K562 (cell line): ENCODE data around the gene SLCO2A1. TPM values are rescaled to one million over a fixed set of nuclear protein-coding genes. Genes with fewer than 3 reads are reported as not detected.

Experiments
- ATAC-seq: fragments of 200-7000 bp; cut with Tn5 transposase; 3 replicates; pipeline ENCODE4 v1.9.1; 2020; ENCODE audit warnings: moderate library complexity
- BruUV-seq: library from RNA; stranded (reverse); fragments of 400-500 nt; replicated peaks from 2 replicates; lab custom pipeline; 2021; lab: Mats Ljungman, UMichigan
- CTCF ChIA-PET: fragments of 300-600 bp; formaldehyde crosslinking; extraction: SDS; loops from one replicate; lab custom pipeline; 2021; ENCODE audit warnings: low intra/inter-chr PET ratio; lab: Yijun Ruan, JAX
- POLR2A ChIA-PET: fragments of 300-600, 350-650 bp; sonication (Branson Sonifier 250); formaldehyde crosslinking; extraction: SDS; loops from one replicate; lab custom pipeline; 2021; ENCODE audit warnings: antibody characterized with exemption, inconsistent platforms; lab: Yijun Ruan, JAX
- DNase-seq, 4 experiments: peaks; one replicate each; pipeline versions ENCODE4 v3.0.0 to v3.0.0-alpha.2; 2011 to 2018; ENCODE audit warnings: low spot score in 3 of 4, mixed read lengths in 3 of 4; ENCODE audit errors: extremely low read depth in 1 of 4
- FAIRE-seq: peaks from 2 replicates; lab custom pipeline; 2011; peaks lifted over from hg19 to GRCh38; lab: Jason Lieb, UNC
- H2AFZ ChIP-seq: 2 replicates; pipeline ENCODE4 v1.6.0; 2011; ENCODE audit warnings: low read depth, low read length, control low read depth, inconsistent platforms
- H3K27ac ChIP-seq: fragments of 200-600 bp; 3 replicates; pipeline ENCODE4 v1.8.0; 2011; ENCODE audit warnings: low read depth, mild to moderate bottlenecking, control low read depth, inconsistent platforms, low read length, moderate library complexity, mixed read lengths; ENCODE audit errors: extremely low read depth
- H3K27me3 ChIP-seq, 2 experiments: fragments of 300-600 bp in 1 of 2; 2 replicates in 1 of 2; 3 replicates in 1 of 2; pipeline versions ENCODE4 v1.6.0 to v1.8.0; 2011; ENCODE audit warnings: inconsistent platforms in 2 of 2, low read length in 2 of 2, mild to moderate bottlenecking in 1 of 2, mixed read lengths in 1 of 2, moderate library complexity in 1 of 2; ENCODE audit not compliant: control insufficient read depth in 2 of 2, insufficient read depth in 2 of 2
- H3K36me3 ChIP-seq: fragments of 300-600 bp; 3 replicates; pipeline ENCODE4 v1.8.0; 2011; ENCODE audit warnings: mild to moderate bottlenecking, low read length, inconsistent platforms; ENCODE audit not compliant: control insufficient read depth, insufficient read depth
- H3K4me1 ChIP-seq, 2 experiments: fragments of 200-600 bp in 1 of 2; replicated peaks in 1 of 2; 2 replicates in 1 of 2; 3 replicates in 1 of 2; pipeline versions ENCODE4 v1.5.1 to v1.8.0; 2011; ENCODE audit warnings: inconsistent platforms in 2 of 2, low read length in 2 of 2, mild to moderate bottlenecking in 1 of 2, mixed read lengths in 1 of 2, moderate library complexity in 1 of 2; ENCODE audit not compliant: control insufficient read depth in 2 of 2, insufficient read depth in 2 of 2
- H3K4me2 ChIP-seq: 2 replicates; pipeline ENCODE4 v1.6.1; 2011; ENCODE audit warnings: low read length, control low read depth, inconsistent platforms, mixed read lengths; ENCODE audit not compliant: insufficient read depth
- H3K4me3 ChIP-seq: fragments of 200-600 bp; sonication (generic), shearing (Covaris generic); 2 replicates; pipeline ENCODE4 v1.5.1; 2016; ENCODE audit warnings: control low read depth, inconsistent platforms
- H3K79me2 ChIP-seq: fragments of 200-600 bp; 3 replicates; pipeline ENCODE4 v1.8.0; 2011; ENCODE audit warnings: low read length, inconsistent platforms; ENCODE audit not compliant: control insufficient read depth, insufficient read depth
- H3K9ac ChIP-seq, 2 experiments: 2 replicates each; pipeline versions ENCODE4 v1.6.0 to v1.6.1; 2011; ENCODE audit warnings: low read depth in 2 of 2, low read length in 2 of 2, control low read depth in 1 of 2, inconsistent platforms in 1 of 2, mild to moderate bottlenecking in 1 of 2, mixed read lengths in 1 of 2; ENCODE audit not compliant: insufficient read depth in 1 of 2
- H3K9me1 ChIP-seq: one replicate; pipeline ENCODE4 v1.6.0; 2011; ENCODE audit warnings: inconsistent platforms, mild to moderate bottlenecking, low read length, moderate library complexity; ENCODE audit not compliant: control insufficient read depth, insufficient read depth
- H3K9me3 ChIP-seq: replicated peaks from 2 replicates; pipeline ENCODE4 v1.5.1; 2011; ENCODE audit warnings: low read depth, low read length, inconsistent platforms; ENCODE audit not compliant: control insufficient read depth, insufficient read depth
- H4K20me1 ChIP-seq: replicated peaks from 2 replicates; pipeline ENCODE4 v1.6.1; 2011; ENCODE audit warnings: low read length, inconsistent platforms, mixed read lengths; ENCODE audit not compliant: control insufficient read depth, insufficient read depth
- ELK3 ChIP-seq: fragments of 450-650 bp; formaldehyde crosslinking; IDR thresholded peaks from 2 replicates; pipeline ENCODE4 v1.4.0; 2020; ENCODE audit warnings: mild to moderate bottlenecking
- ETV5 ChIP-seq: sonication (generic); formaldehyde crosslinking; IDR thresholded peaks from 2 replicates; pipeline ENCODE4 v1.4.0; 2020; ENCODE audit warnings: low read depth, mild to moderate bottlenecking, missing genetic modification reagents
- HNRNPL ChIP-seq: fragments of 200-400 bp; formaldehyde crosslinking; IDR thresholded peaks from 2 replicates; pipeline ENCODE4 v1.6.1; 2017; ENCODE audit warnings: low read depth, mild to moderate bottlenecking, low read length
- MEF2D ChIP-seq: conservative IDR thresholded peaks from 2 replicates; pipeline ENCODE4 v1.6.1; 2016; ENCODE audit warnings: low read depth, missing genetic modification characterization, missing compliant biosample characterization
- ZFP30 ChIP-seq: fragments of 250-450 bp; sonication (Bioruptor Pico); IDR thresholded peaks from 2 replicates; pipeline ENCODE4 v1.8.0; 2022; ENCODE audit warnings: moderate library complexity, mild to moderate bottlenecking, inconsistent platforms, borderline replicate concordance
- WGBS: fragments of 100-300 bp; shearing (Covaris generic); methylation state at CpG from one replicate; pipeline ENCODE4 v1.1.6; 2016; ENCODE audit warnings: low coverage, mixed read lengths; ENCODE audit not compliant: insufficient coverage; ENCODE audit errors: missing lambda C conversion rate; 5-methylcytosine and 5-hydroxymethylcytosine counted together
- in situ Hi-C: fragments of 300-500 bp; cut with MboI; formaldehyde crosslinking; loops from 4 replicates; pipeline ENCODE4 v1.15.0; 2018; ENCODE audit warnings: inconsistent platforms, mixed read lengths
- intact Hi-C: fragments of 100-400 bp; cut with micrococcal nuclease; formaldehyde crosslinking; loops from 2 replicates; pipeline ENCODE4 v1.14.2; 2022
- polyA plus RNA-seq, 8 experiments: library from polyadenylated mRNA; depleted of rRNA in 4 of 8; stranded (reverse) in 5 of 8; unstranded in 3 of 8; fragments of >200 nt; fragmentation: Nextera tagmentation in 2 of 8; fragmentation: Illumina TruSeq in 1 of 8; extraction: Ambion mirVana in 2 of 8; extraction: Trizol in 1 of 8; gene quantifications; 2 replicates each; pipeline versions ENCODE4 v1.2.1 to v1.2.3, GENCODE V29; 2011 to 2014; ENCODE audit warnings: inconsistent platforms in 1 of 8, missing spikeins in 1 of 8
- total RNA-seq, 7 experiments: library from RNA; depleted of rRNA in 6 of 7; stranded (reverse); fragments of >200 nt in 6 of 7; fragmentation: Illumina TruSeq in 2 of 7; extraction: Trizol in 2 of 7; gene quantifications; 2 replicates each; pipeline versions ENCODE4 v1.2.1 to v1.2.3, GENCODE V29; 2011 to 2021; ENCODE audit warnings: low replicate concordance in 1 of 7

SLCO2A1 gene
- total and polyA plus RNA-seq, 9 of the 15 experiments (the other 6 are each of a cell fraction or from before 2014, with no cell fraction given) = 0.16 to 1.0 TPM; not detected in 7

GRCh38 chr3:133998691-133999241 is 31.0 kb downstream of the SLCO2A1 start:
- in situ Hi-C loops = no loop called here
- Histone ChIP-seq H3K9me3 (no peaks in the 10 kb centered on the region), H3K9me1 (no peaks in the 10 kb centered on the region), H4K20me1 (0 out of 2 replicates have a peak, but pooled peaks cover 3% of the 10 kb centered on the region), H3K4me3 (no peak overlapping the region), H3K27me3 (peaks cover 6 to 49% of the 10 kb centered on the region in 2 experiments; a peak in 4 of 5 replicates), H3K79me2 (no peaks in the 10 kb centered on the region), H3K9ac (no peak overlapping the region), H3K4me2 (no peak overlapping the region), H3K27ac (no peak overlapping the region), H3K4me1 (no peaks in the 10 kb centered on the region; a peak in 1 of 5 replicates), H3K36me3 (no peaks in the 10 kb centered on the region), H2AFZ (no peak overlapping the region)
- no TSS peak for BruUV-seq
- no peak for TF ChIP-seq HNRNPL
- TF ChIP-seq ETV5 (CRISPR knock-in tag) = no peak
- no peak for TF ChIP-seq MEF2D (tag)
- no peak for TF ChIP-seq ELK3
- TF ChIP-seq ZFP30 (CRISPR knock-in tag) = no peak
- WGBS = 1% methylated on average over 9 of the region's 9 CpGs
- DNase-seq (no peak), ATAC-seq (no peak), FAIRE-seq (no peak)
- POLR2A ChIA-PET = no interaction called here
- CTCF ChIA-PET = no interaction called here
- intact Hi-C loops = no loop called here
